NCI-H1417 treated with DMSO at 0.1 percent for 48 hours (cell line): ENCODE data around the gene HBG2.
"Not testable (repeated sequence)": the region's sequence is repeated elsewhere in the genome, so short reads cannot be mapped to it uniquely, and the experiment has no call there.

Experiments used
- DNase-seq: peaks from one replicate; lab custom pipeline; 2025; lab: John Stamatoyannopoulos, UW

HBG2 gene

GRCh38 chr11:5254646-5255413, at the start of gene HBG2:
TSS of gene HBG2 (minus strand) at chr11:5254781. CDS start at chr11:5254728, 53 bp downstream.
- not testable (repeated sequence) for DNase-seq

GRCh38 chr11:5304046-5304445, 49.5 kb upstream of the HBG2 start:
- no peak for DNase-seq

GRCh38 chr11:5303626-5304025, 49.0 kb upstream of the HBG2 start:
- no peak for DNase-seq

- no peak for DNase-seq
These were observed 47.3 kb upstream of the HBG2 start, which contains the start of gene OR51B4 for GRCh38 chr11:5301846-5302245. TSS of gene OR51B4 (minus strand) at chr11:5301946. CDS start at chr11:5301946, 0 bp downstream.

DNA sequence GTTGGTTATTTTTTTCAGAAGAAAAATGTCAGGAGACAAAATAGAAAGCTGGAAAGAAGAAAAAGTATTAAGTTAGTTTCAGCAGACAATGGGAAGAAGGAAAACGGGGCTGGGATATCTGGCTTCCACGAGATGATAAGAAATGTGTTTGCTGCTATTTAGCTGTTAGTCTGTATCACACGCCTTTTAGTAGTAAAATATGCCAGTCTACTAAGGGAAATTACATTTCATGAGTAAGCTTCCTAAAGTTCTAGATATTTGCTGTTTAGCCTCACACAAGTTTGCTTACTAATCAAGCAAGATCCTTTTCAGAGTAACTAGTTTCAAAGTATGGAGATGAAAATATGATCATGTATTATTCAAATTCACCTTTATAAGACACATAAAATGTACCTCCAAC, 45.7 kb upstream of the HBG2 start:
- DNase-seq: no peak

DNA sequence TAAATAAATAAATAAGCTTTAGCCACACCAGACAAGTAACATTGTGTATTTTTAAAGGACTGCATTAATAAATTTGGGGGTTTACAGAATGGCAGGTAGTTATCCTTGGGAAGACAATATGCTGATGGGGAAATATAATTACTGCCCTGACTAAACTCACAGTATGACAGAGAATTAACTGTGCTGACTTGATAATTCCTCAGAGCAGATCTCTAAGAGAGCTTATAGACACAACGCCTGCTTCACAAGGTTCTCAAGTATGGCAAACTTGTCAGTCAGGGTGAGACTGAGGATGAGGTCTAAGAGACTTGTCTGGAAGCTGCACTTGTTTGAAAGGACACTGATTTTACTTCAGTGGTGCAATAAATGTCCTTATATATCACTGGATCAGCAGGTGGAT, 43.9 kb upstream of the HBG2 start:
- DNase-seq: no peak

- no peak for DNase-seq
These were observed 43.2 kb upstream of the HBG2 start for GRCh38 chr11:5297721-5298323.

DNA sequence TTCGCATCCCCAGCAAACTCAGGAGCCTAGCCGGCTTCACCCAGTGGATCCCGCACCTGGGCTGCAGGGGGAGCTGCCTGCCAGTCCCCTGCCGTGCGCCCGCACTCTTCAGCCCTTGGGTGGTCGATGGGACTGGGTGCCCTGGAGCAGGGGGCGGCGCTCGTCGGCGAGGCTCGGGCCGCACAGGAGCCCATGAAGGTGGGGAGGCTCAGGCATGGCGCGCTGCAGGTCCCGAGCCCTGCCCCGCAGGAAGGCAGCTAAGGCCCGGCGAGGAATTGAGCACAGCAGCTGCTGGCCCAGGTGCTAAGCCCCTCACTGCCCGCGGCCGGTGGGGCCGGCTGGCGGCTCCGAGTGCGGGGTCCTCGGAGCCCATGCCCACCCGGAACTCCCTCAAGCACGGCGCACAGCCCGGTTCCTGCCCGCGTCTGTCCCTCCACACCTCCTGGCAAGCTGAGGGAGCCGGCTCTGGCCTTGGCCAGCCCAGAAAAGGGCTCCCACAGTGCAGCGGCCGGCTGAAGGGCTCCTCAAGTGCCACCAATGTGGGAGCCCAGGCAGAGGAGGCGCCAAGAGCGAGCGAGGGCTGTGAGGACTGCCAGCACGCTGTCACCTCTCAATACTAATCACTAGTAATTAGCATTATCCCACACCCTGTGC, 39.9 kb upstream of the HBG2 start:
- not testable (repeated sequence) for DNase-seq

GRCh38 chr11:5293028-5293427, 38.4 kb upstream of the HBG2 start:
- no peak for DNase-seq

DNA sequence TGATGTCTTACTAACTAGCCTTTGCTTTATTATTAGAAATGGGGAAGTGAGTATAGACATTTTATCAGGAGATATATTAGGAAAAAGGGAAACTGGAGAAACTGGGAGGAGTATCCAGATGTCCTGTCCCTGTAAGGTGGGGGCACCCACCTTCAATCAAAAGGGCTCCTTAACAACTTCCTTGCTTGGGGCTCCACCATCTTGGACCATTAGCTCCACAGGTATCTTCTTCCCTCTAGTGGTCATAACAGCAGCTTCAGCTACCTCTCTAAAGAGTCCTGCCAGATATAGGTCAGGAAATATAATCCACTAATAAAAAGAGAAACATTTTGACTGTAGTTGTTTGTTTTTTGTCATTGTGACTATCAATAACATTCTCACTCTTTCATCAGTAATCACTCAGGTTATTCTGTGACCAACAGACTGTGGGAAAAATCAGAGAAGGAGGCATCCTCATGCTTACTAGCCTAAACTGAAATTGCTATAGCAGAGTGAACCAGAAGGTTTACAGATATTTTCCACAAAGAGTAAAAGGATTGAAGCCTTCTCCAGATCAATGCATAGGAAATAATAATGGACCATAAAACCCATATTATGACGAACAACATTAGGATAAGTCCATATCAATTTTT, 36.7 kb upstream of the HBG2 start:
- DNase-seq: no peak

- no peak for DNase-seq
These were observed 35.5 kb upstream of the HBG2 start for GRCh38 chr11:5290106-5290505.

GRCh38 chr11:5289696-5290095, 35.1 kb upstream of the HBG2 start:
- no peak for DNase-seq

DNA sequence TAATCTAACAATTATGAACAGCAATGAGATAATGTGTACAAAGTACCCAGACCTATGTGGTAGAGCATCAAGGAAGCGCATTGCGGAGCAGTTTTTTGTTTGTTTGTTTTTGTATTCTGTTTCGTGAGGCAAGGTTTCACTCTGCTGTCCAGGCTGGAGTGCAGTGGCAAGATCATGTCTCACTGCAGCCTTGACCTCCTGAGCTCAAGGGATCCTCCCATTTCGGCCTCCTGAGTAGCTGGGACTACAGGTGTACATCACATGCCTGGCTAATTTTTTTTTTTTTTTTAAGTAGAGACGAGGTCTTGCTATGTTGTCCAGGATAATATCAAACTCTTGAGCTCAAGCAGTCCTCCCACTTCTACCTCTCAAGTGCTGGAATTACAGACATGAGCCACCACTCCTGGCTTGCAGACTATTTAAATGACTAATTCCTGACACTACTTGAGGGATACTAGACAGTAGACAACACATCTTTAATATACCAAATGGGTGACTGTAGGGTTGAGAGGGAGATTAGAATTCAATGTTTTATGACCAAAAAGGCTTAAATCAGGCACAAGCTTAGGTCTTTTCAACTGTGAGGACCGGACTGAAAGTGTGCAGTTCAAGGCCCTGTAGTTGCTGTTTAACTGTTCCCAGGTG, 34.4 kb upstream of the HBG2 start:
- no peak for DNase-seq

- no peak for DNase-seq
These were observed 33.7 kb upstream of the HBG2 start for GRCh38 chr11:5288108-5288905.

DNA sequence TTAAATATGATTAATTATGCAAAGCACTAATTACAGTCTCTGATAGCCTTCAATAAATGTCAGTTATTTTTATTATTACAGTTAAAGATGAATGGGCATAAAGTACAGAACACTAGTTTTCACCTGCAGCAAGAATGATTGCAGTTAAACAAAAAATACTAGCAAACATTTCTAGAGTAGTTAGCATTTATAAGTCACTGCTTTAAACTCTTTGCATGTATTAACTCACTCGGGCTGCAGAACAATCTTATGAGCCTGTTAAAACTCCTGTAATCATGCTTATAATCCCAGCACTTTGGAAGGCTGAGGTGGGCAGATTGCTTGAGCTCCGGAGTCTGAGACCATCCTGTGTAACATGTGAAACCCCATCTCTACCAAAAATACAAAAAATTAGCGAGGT, 32.3 kb upstream of the HBG2 start:
- no peak for DNase-seq

GRCh38 chr11:5286351-5286750, 31.8 kb upstream of the HBG2 start:
- no peak for DNase-seq

DNA sequence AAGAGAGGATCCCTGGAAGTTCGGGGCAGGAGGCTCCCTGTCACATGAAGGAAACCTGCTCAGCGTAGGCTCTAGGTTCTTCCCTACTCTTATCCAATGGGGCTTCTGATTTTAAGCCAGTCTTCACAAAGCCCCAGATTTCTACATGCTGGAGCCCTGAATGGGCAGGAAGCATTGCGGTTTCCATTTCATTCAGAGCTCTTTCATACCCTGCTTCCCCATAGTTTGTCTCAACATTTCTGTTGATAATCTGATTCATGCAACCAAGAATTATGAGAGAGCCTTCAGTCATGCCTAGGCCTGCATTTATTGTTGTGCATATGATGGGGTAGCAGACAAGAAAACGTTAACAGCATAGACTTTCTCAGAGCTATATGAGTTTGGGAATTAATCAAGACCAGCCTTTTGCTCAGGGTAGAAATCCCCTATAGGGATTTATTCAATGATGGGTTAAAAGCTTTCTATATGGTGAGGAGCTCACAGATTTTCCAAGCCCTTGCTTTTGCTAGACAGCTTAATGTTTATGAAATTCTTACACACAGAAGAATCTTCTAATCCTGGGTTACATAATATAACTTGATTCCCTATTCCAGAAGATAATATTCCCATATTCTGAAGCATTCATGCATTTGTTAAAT, 31.2 kb upstream of the HBG2 start:
- no peak for DNase-seq

- no peak for DNase-seq
These were observed 30.1 kb upstream of the HBG2 start for GRCh38 chr11:5284637-5285036.

DNA sequence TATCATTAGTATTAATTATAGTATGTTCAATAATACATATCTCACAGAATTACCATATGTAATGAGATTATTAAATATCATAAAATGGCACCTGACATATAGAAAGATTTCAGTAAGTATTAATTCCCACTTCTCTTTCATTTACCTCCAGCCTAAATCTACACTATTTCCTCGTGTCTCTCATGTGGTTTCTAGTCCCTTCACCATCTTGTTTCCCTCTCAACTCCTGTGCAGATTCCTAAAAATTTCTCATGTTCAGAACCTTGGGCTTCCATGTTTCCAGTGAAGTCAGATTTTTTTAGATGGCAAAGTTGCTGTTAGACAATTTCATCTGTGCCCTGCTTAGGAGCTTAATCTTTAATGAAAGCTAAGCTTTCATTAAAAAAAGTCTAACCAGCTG, 29.3 kb upstream of the HBG2 start:
- no peak for DNase-seq

DNA sequence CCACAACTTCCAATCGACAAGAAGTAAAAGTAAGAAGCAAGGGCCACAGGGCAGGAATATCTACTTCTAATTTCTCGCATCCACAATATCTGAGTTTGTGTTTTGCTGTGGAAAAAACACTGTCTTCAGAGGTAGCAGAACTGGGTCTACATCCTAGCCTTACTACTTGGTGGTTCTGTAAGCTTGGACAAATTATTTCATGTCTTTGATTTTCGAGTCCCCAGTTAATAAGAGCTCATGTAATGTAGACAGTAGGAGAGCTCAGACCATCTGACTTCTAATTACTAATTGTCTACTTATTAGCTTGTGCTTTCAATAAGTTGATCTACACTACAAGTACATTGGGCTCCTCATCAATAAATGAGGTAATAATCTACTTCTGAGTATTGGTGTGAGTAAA, 28.5 kb upstream of the HBG2 start:
- no peak for DNase-seq

DNA sequence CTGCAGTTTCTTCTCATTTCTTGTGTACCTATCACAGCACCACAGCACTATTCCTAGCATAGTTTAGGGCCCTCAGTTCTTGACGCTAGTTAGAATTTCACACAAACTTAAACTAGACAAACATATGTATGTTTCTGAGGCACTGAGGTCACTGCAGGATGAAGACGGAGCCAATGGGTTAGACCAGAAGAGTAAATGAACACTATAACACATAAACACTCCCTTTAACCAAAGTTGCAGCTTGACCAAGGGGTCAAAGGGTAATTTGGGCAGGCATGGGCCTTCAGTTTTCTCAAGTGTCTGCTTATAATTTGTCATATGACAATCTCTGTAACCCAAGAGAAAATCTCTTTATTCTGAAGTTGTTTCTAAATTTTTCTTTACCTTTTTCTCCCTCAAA, 28.0 kb upstream of the HBG2 start:
- no peak for DNase-seq
